H1 (cell line): Measurements from ENCODE around the gene RGS8. TPM values are rescaled to one million over a fixed set of nuclear protein-coding genes. Genes with fewer than 3 reads are reported as not detected.

Source experiments
- CTCF ChIA-PET: fragments of 300-600 bp; sonication (Branson Sonifier 250); formaldehyde crosslinking; loops from one replicate; lab custom pipeline; 2021; ENCODE audit not compliant: partially characterized antibody; lab: Charles Lee
- POLR2A ChIA-PET: fragments of 300-600 bp; sonication (Branson Sonifier 250); formaldehyde crosslinking; loops from one replicate; lab custom pipeline; 2021; ENCODE audit warnings: inconsistent platforms; ENCODE audit not compliant: partially characterized antibody; lab: Charles Lee
- DNase-seq, 2 experiments: peaks; one replicate each; pipeline versions ENCODE4 v3.0.0 to v3.0.0-alpha.2; 2010 to 2022; ENCODE audit warnings: low spot score in 2 of 2, low read depth in 1 of 2, mixed read lengths in 1 of 2
- FAIRE-seq: peaks from 2 replicates; lab custom pipeline; 2011; peaks lifted over from hg19 to GRCh38; lab: Jason Lieb, UNC
- H2AFZ ChIP-seq: 2 replicates; pipeline ENCODE4 v1.8.1; 2012; ENCODE audit warnings: low read length, inconsistent platforms
- H2AK5ac ChIP-seq: 2 replicates; pipeline ENCODE4 v1.6.1; 2013; ENCODE audit warnings: low read depth, low read length
- H2BK120ac ChIP-seq: replicated peaks from 2 replicates; pipeline ENCODE3; 2013; ENCODE audit warnings: low read depth, low read length, inconsistent platforms
- H2BK12ac ChIP-seq: 2 replicates; pipeline ENCODE4 v1.6.1; 2013; ENCODE audit warnings: low read depth, low read length
- H2BK15ac ChIP-seq: 2 replicates; pipeline ENCODE4 v1.6.1; 2013; ENCODE audit warnings: low read length
- H2BK20ac ChIP-seq: 2 replicates; pipeline ENCODE4 v1.6.1; 2013; ENCODE audit warnings: low read length
- H2BK5ac ChIP-seq: 2 replicates; pipeline ENCODE4 v1.6.1; 2013; ENCODE audit warnings: low read depth, low read length
- H3K14ac ChIP-seq: 2 replicates; pipeline ENCODE4 v1.6.1; 2013; ENCODE audit warnings: inconsistent platforms; ENCODE audit not compliant: insufficient read length
- H3K18ac ChIP-seq: 2 replicates; pipeline ENCODE4 v1.6.1; 2013; ENCODE audit warnings: low read length; ENCODE audit errors: extremely low read depth
- H3K23ac ChIP-seq: 2 replicates; pipeline ENCODE4 v1.6.1; 2013; ENCODE audit warnings: inconsistent platforms; ENCODE audit not compliant: insufficient read length
- H3K23me2 ChIP-seq: 2 replicates; pipeline ENCODE4 v1.6.1; 2013; ENCODE audit warnings: low read depth, low read length
- H3K27ac ChIP-seq: 2 replicates; pipeline ENCODE4 v1.6.1; 2011; ENCODE audit warnings: low read depth, low read length, inconsistent platforms
- H3K27me3 ChIP-seq, 4 experiments: replicated peaks in 1 of 4; 1 replicate in 1 of 4; 2 replicates in 3 of 4; pipeline versions ENCODE4 v1.6.1 to v1.8.1; 2011 to 2013; ENCODE audit warnings: low read length in 3 of 4, mild to moderate bottlenecking in 3 of 4, inconsistent platforms in 2 of 4, mixed read lengths in 2 of 4, moderate library complexity in 1 of 4; ENCODE audit not compliant: control insufficient read depth in 3 of 4, insufficient read depth in 3 of 4; ENCODE audit errors: extremely low read depth in 1 of 4
- H3K36me3 ChIP-seq, 4 experiments: 2 replicates each; pipeline versions ENCODE4 v1.6.1 to v1.8.1; 2011 to 2013; ENCODE audit warnings: mild to moderate bottlenecking in 4 of 4, low read length in 3 of 4, moderate library complexity in 2 of 4, control low read depth in 1 of 4, inconsistent platforms in 1 of 4; ENCODE audit not compliant: insufficient read depth in 4 of 4, control insufficient read depth in 2 of 4
- H3K4ac ChIP-seq: replicated peaks from 2 replicates; pipeline ENCODE3; 2013; ENCODE audit warnings: low read length, low read depth, mixed read lengths, inconsistent platforms; ENCODE audit not compliant: insufficient read length
- H3K4me1 ChIP-seq, 4 experiments: replicated peaks in 1 of 4; 1 replicate in 1 of 4; 2 replicates in 3 of 4; pipeline versions ENCODE4 v1.6.1 to v1.8.1; 2011 to 2013; ENCODE audit warnings: low read length in 3 of 4, inconsistent platforms in 2 of 4, mixed read lengths in 1 of 4; ENCODE audit not compliant: insufficient read depth in 4 of 4, control insufficient read depth in 3 of 4
- H3K4me2 ChIP-seq, 2 experiments: 2 replicates each; pipeline versions ENCODE4 v1.6.1 to v1.8.1; 2011 to 2013; ENCODE audit warnings: low read depth in 2 of 2, low read length in 2 of 2, control low read depth in 1 of 2, inconsistent platforms in 1 of 2, mild to moderate bottlenecking in 1 of 2; ENCODE audit not compliant: insufficient read depth in 1 of 2
- H3K4me3 ChIP-seq, 4 experiments: fragments of 200-600, 300-600 bp in 1 of 4; sonication (generic), shearing (Covaris generic), sonication (Bioruptor Twin) in 1 of 4; 2 replicates each; pipeline versions ENCODE4 v1.5.1 to v1.8.1; 2011 to 2016; ENCODE audit warnings: low read length in 4 of 4, low read depth in 3 of 4, control low read depth in 2 of 4, inconsistent platforms in 2 of 4, mild to moderate bottlenecking in 2 of 4, mixed read lengths in 1 of 4, moderate library complexity in 1 of 4; ENCODE audit not compliant: insufficient read depth in 2 of 4; ENCODE audit errors: extremely low read depth in 1 of 4
- H3K56ac ChIP-seq: replicated peaks from 2 replicates; pipeline ENCODE3; 2013; ENCODE audit warnings: low read depth, mild to moderate bottlenecking, mixed read lengths, low read length, inconsistent platforms; ENCODE audit not compliant: insufficient read length
- H3K79me1 ChIP-seq: 2 replicates; pipeline ENCODE4 v1.6.1; 2013; ENCODE audit warnings: low read depth, low read length, control low read depth
- H3K79me2 ChIP-seq, 2 experiments: 2 replicates each; pipeline versions ENCODE4 v1.6.1 to v1.8.1; 2012 to 2013; ENCODE audit warnings: low read length in 2 of 2, mild to moderate bottlenecking in 2 of 2, inconsistent platforms in 1 of 2; ENCODE audit not compliant: insufficient read depth in 2 of 2, control insufficient read depth in 1 of 2
- H3K9ac ChIP-seq, 4 experiments: replicated peaks in 1 of 4; 1 replicate in 1 of 4; 2 replicates in 3 of 4; pipeline versions ENCODE4 v1.6.1 to v1.8.1; 2011 to 2013; ENCODE audit warnings: low read depth in 3 of 4, low read length in 3 of 4, control low read depth in 2 of 4, mild to moderate bottlenecking in 2 of 4, moderate library complexity in 2 of 4, inconsistent platforms in 1 of 4; ENCODE audit errors: extremely low read depth in 1 of 4
- H3K9me3 ChIP-seq, 2 experiments: 2 replicates each; pipeline versions ENCODE4 v1.6.1 to v1.8.1; 2012 to 2013; ENCODE audit warnings: mild to moderate bottlenecking in 2 of 2, moderate library complexity in 2 of 2, control low read depth in 1 of 2, inconsistent platforms in 1 of 2, low read depth in 1 of 2, low read length in 1 of 2, mixed read lengths in 1 of 2; ENCODE audit not compliant: insufficient read depth in 2 of 2
- H4K20me1 ChIP-seq, 2 experiments: replicated peaks in 1 of 2; 2 replicates each; pipeline versions ENCODE3 to v1.8.1; 2011 to 2013; ENCODE audit warnings: inconsistent platforms in 2 of 2, low read length in 2 of 2, mild to moderate bottlenecking in 1 of 2; ENCODE audit not compliant: insufficient read depth in 2 of 2, control insufficient read depth in 1 of 2
- H4K5ac ChIP-seq: 2 replicates; pipeline ENCODE4 v1.6.1; 2013; ENCODE audit warnings: low read length, low read depth, mixed read lengths, inconsistent platforms; ENCODE audit not compliant: insufficient read length
- H4K8ac ChIP-seq: 2 replicates; pipeline ENCODE4 v1.8.0; 2013; ENCODE audit warnings: mild to moderate bottlenecking, moderate library complexity, low read length, inconsistent platforms; ENCODE audit not compliant: insufficient read depth; ENCODE audit errors: extremely low read depth
- H4K91ac ChIP-seq: replicated peaks from 2 replicates; pipeline ENCODE3; 2013; ENCODE audit warnings: low read length, mixed read lengths, inconsistent platforms; ENCODE audit not compliant: insufficient read length
- CBX8 ChIP-seq: fragments of 300-800, 300-1000 bp; sonication (generic); IDR thresholded peaks from 2 replicates; pipeline ENCODE4 v1.7.1; 2016; ENCODE audit warnings: low read depth, low read length, borderline replicate concordance
- MAFK ChIP-seq: IDR thresholded peaks from 2 replicates; pipeline ENCODE4 v1.6.1; 2012; ENCODE audit warnings: low read depth, mild to moderate bottlenecking, improper control_type of control experiment, low read length
- RNF2 ChIP-seq: fragments of 200-900, 300-1000 bp; sonication (generic); IDR thresholded peaks from 2 replicates; pipeline ENCODE4 v1.7.1; 2016; ENCODE audit warnings: borderline replicate concordance, low read depth, mild to moderate bottlenecking, antibody characterized with exemption, low read length; ENCODE audit not compliant: poor library complexity, severe bottlenecking; ENCODE audit errors: missing control alignments
- SIX5 ChIP-seq: IDR thresholded peaks from 2 replicates; pipeline ENCODE4 v1.6.1; 2011; ENCODE audit warnings: mild to moderate bottlenecking, low read depth, low read length
- SUZ12 ChIP-seq: fragments of 200-600 bp; sonication (generic); IDR thresholded peaks from 2 replicates; pipeline ENCODE4 v1.6.1; 2012; ENCODE audit warnings: mild to moderate bottlenecking, inconsistent platforms, low read length, moderate library complexity, mixed read lengths
- TAF7 ChIP-seq: optimal IDR thresholded peaks from 2 replicates; pipeline ENCODE3; 2011; ENCODE audit warnings: low read depth, mild to moderate bottlenecking, inconsistent platforms, low read length, moderate library complexity, borderline replicate concordance
- TBP ChIP-seq: IDR thresholded peaks from 2 replicates; pipeline ENCODE4 v1.6.1; 2011; ENCODE audit warnings: low read depth, low read length, improper control_type of control experiment
- TCF12 ChIP-seq: IDR thresholded peaks from 2 replicates; pipeline ENCODE4 v1.6.1; 2011; ENCODE audit warnings: low read depth, mild to moderate bottlenecking, low read length
- WGBS, 2 experiments: shearing (Covaris generic) in 1 of 2; methylation state at CpG; one replicate each; pipeline versions ENCODE4 v1.1.6 to v1.1.7; 2013 to 2015; ENCODE audit warnings: low lambda C conversion rate in 2 of 2, mixed read lengths in 2 of 2, inconsistent platforms in 1 of 2, low coverage in 1 of 2, missing lambda C conversion rate in 1 of 2; ENCODE audit not compliant: insufficient replicate concordance in 2 of 2, insufficient coverage in 1 of 2, insufficient read length in 1 of 2; ENCODE audit errors: extremely low coverage in 1 of 2, missing lambda C conversion rate in 1 of 2; 5-methylcytosine and 5-hydroxymethylcytosine counted together
- polyA plus RNA-seq, 7 experiments: library from polyadenylated mRNA; depleted of rRNA in 3 of 7; stranded (reverse) in 5 of 7; unstranded in 2 of 7; fragments of >200 nt in 5 of 7; fragments of 200-250 nt in 2 of 7; gene quantifications; 1 replicate in 5 of 7; 2 replicates in 1 of 7; 4 replicates in 1 of 7; pipeline versions ENCODE4 v1.2.1 to v1.2.3, GENCODE V29; 2011 to 2013; ENCODE audit warnings: missing spikeins in 2 of 7, mixed read lengths in 2 of 7
- total RNA-seq: library from RNA; stranded (reverse); fragmentation: NEBNext Ultra II Directional; extraction: Animal tissue kit (Norgen Biotek cat#: 25700); gene quantifications from 2 replicates; pipeline ENCODE4 v1.2.1, GENCODE V29; 2021
- TF ChIP-seq, protein P1 (sequence below): IDR thresholded peaks from 2 replicates; pipeline ENCODE4 v1.6.1; 2012; ENCODE audit warnings: inconsistent platforms

The RGS8 gene
- total and polyA plus RNA-seq, 2 of the 8 experiments (the other 6 are each of a cell fraction or from before 2014, with no cell fraction given): 0.13 to 0.23 TPM

DNA sequence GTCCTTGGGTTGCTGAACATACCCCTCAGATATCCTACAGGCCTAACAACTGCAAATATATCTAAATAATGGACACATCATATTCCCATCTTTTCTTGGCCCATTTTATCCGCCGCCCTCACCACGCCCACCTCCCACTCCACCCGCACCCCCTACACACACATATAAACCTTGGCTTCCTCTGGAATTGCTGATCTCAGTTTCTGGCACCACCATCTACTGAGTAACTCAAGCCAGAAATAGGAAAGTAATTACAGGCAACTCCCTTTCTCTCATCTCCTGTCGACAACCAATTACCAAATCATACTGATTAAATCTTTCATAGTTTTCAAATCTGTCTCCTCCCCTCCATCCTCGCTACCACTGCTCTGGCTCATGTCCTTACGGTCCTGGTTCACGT, 4.7 kb downstream of the RGS8 start:
- ChIA-PET CTCF (interaction anchor here (1.2 to 2.4 kb wide), 6 partner anchors 11 to 107 kb away, joined by 4 to 6 read pairs (median 6); no protein-coding TSS in a partner anchor), POLR2A (no interaction called here)
- no peak overlapping the region for H4K5ac ChIP-seq
- H3K36me3 ChIP-seq: no peaks in the 10 kb centered on the region
- peaks cover 0 to 11% (median 4%) of the 10 kb centered on the region in 4 experiments; a peak in 6 of 7 replicates for H3K4me1 ChIP-seq
- H4K91ac ChIP-seq: no peak overlapping the region
- no peak overlapping the region for H2AFZ ChIP-seq
- H3K4ac ChIP-seq: no peak overlapping the region
- H4K8ac ChIP-seq: no peak overlapping the region
- H3K4me2 ChIP-seq: no peak overlapping the region
- no peak overlapping the region for H3K27ac ChIP-seq
- no peak overlapping the region for H3K14ac ChIP-seq
- TF ChIP-seq RNF2: no peak
- no peak for TF ChIP-seq CBX8
- TF ChIP-seq, protein P1, sequence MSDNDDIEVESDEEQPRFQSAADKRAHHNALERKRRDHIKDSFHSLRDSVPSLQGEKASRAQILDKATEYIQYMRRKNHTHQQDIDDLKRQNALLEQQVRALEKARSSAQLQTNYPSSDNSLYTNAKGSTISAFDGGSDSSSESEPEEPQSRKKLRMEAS: no peak
- no peak for TF ChIP-seq TBP
- no peak for TF ChIP-seq TCF12
- TF ChIP-seq TAF7: no peak
- TF ChIP-seq MAFK: no peak
- no peak for TF ChIP-seq SUZ12
- TF ChIP-seq SIX5: no peak
- H3K27me3 ChIP-seq: peaks cover 0 to 10% (median 2%) of the 10 kb centered on the region in 4 experiments; a peak in 4 of 7 replicates
- H3K18ac ChIP-seq: no peak overlapping the region
- no peak overlapping the region for H3K23ac ChIP-seq
- H3K79me1 ChIP-seq: no peaks in the 10 kb centered on the region
- H2BK15ac ChIP-seq: no peak overlapping the region
- no peak overlapping the region for H2BK5ac ChIP-seq
- H2BK20ac ChIP-seq: no peak overlapping the region
- H2BK120ac ChIP-seq: no peak overlapping the region
- H3K9me3 ChIP-seq: no peaks in the 10 kb centered on the region
- 89 to 100% methylated on average over 1 to 8 of the region's 8 CpGs for WGBS, 2 experiments
- H3K56ac ChIP-seq: no peak overlapping the region
- H3K4me3 ChIP-seq: no peak overlapping the region
- no peak overlapping the region for H2BK12ac ChIP-seq
- no peak for FAIRE-seq
- no peaks in the 10 kb centered on the region for H3K79me2 ChIP-seq
- no peak for DNase-seq
- no peaks in the 10 kb centered on the region for H4K20me1 ChIP-seq
- H3K9ac ChIP-seq: no peak overlapping the region
- no peak overlapping the region for H2AK5ac ChIP-seq
- peaks cover 2% of the 10 kb centered on the region; the same call in 1 of the 2 replicates for H3K23me2 ChIP-seq
